CD4-positive, CD25-positive, alpha-beta regulatory T cell (primary cell): ENCODE data around the gene OR5M11. TPM values are rescaled to one million over a fixed set of nuclear protein-coding genes. Genes with fewer than 3 reads are reported as not detected.

Experiments used
- ATAC-seq, 2 donors: fragments of 150-1000 bp; cut with Tn5 transposase; one replicate each; pipeline ENCODE4 v1.10.0; 2021; ENCODE audit warnings: low read depth in 2 of 2, moderate number of reproducible peaks in 2 of 2, moderate library complexity in 1 of 2
- DNase-seq, 3 donors: peaks; one replicate each; pipeline versions ENCODE4 v3.0.0 to v3.0.0-alpha.2; 2012 to 2022; ENCODE audit warnings: mixed read lengths in 1 of 3
- H3K27ac ChIP-seq: one replicate; pipeline ENCODE4 v1.7.0; 2013; ENCODE audit warnings: mild to moderate bottlenecking, low read length; ENCODE audit not compliant: insufficient read depth, poor library complexity, severe bottlenecking
- H3K27me3 ChIP-seq: one replicate; pipeline ENCODE4 v1.7.0; 2013; ENCODE audit warnings: low read length; ENCODE audit not compliant: control insufficient read depth, insufficient read depth
- H3K36me3 ChIP-seq: one replicate; pipeline ENCODE4 v1.7.0; 2013; ENCODE audit warnings: mild to moderate bottlenecking, low read length, moderate library complexity; ENCODE audit not compliant: control insufficient read depth, insufficient read depth
- H3K4me1 ChIP-seq: 2 replicates; pipeline ENCODE4 v1.7.0; 2013; ENCODE audit warnings: mild to moderate bottlenecking, low read length; ENCODE audit not compliant: insufficient read depth, control insufficient read depth, poor library complexity, severe bottlenecking
- H3K4me3 ChIP-seq: one replicate; pipeline ENCODE4 v1.7.0; 2013; ENCODE audit warnings: low read depth, mild to moderate bottlenecking, low read length, moderate library complexity
- H3K9me3 ChIP-seq, 2 experiments: 1 replicate in 1 of 2; 2 replicates in 1 of 2; pipeline ENCODE4 v1.7.0; 2013; ENCODE audit warnings: low read length in 2 of 2, mild to moderate bottlenecking in 1 of 2, moderate library complexity in 1 of 2; ENCODE audit not compliant: control insufficient read depth in 2 of 2
- H3K27ac Mint-ChIP-seq, 3 donors: one replicate each; pipeline ENCODE4 v1.8.0; 2020 to 2022; ENCODE audit warnings: mild to moderate bottlenecking in 3 of 3, mixed read lengths in 3 of 3, moderate library complexity in 2 of 3
- H3K27me3 Mint-ChIP-seq: one replicate; pipeline ENCODE4 v1.8.0; 2022; ENCODE audit warnings: mild to moderate bottlenecking, mixed read lengths
- H3K36me3 Mint-ChIP-seq: one replicate; pipeline ENCODE4 v1.8.0; 2020; ENCODE audit warnings: mixed read lengths
- H3K4me1 Mint-ChIP-seq, 4 donors: one replicate each; pipeline ENCODE4 v1.8.0; 2020 to 2022; ENCODE audit warnings: mixed read lengths in 4 of 4, mild to moderate bottlenecking in 1 of 4
- H3K4me3 Mint-ChIP-seq, 4 donors: one replicate each; pipeline ENCODE4 v1.8.0; 2020 to 2022; ENCODE audit warnings: mild to moderate bottlenecking in 4 of 4, mixed read lengths in 4 of 4, moderate library complexity in 3 of 4
- H3K9me3 Mint-ChIP-seq, 7 donors: one replicate each; pipeline ENCODE4 v1.8.0; 2020 to 2022; ENCODE audit warnings: mixed read lengths in 7 of 7, mild to moderate bottlenecking in 3 of 7, moderate library complexity in 2 of 7
- polyA plus RNA-seq, 4 donors: library from polyadenylated mRNA; unstranded; fragments of 300-500 nt; fragmentation: Illumina TruSeq; gene quantifications; one replicate each; pipeline ENCODE4 v1.2.3, GENCODE V29; 2021
- total RNA-seq: library from RNA; stranded (reverse); gene quantifications from one replicate; pipeline ENCODE4 v1.2.3, GENCODE V29; 2022

Gene OR5M11
- total and polyA plus RNA-seq, 5 donors from 2014 or later, result not detected

- Mint-ChIP-seq H3K9me3 (peaks cover 0 to 27% (median 2%) of the 10 kb centered on the region in 7 donors), H3K27ac (no peak overlapping the region), H3K4me3 (no peak overlapping the region), H3K27me3 (no peaks in the 10 kb centered on the region), H3K4me1 (no peaks in the 10 kb centered on the region), H3K36me3 (no peaks in the 10 kb centered on the region)
- Histone ChIP-seq H3K27me3 (no peaks in the 10 kb centered on the region), H3K9me3 (no peaks in the 10 kb centered on the region), H3K4me1 (no peaks in the 10 kb centered on the region), H3K36me3 (no peaks in the 10 kb centered on the region), H3K27ac (no peak overlapping the region), H3K4me3 (no peak overlapping the region)
- ATAC-seq (no peak), DNase-seq (no peak)
These were observed 9.9 kb downstream of the OR5M11 start for GRCh38 chr11:56533054-56533740.

DNA sequence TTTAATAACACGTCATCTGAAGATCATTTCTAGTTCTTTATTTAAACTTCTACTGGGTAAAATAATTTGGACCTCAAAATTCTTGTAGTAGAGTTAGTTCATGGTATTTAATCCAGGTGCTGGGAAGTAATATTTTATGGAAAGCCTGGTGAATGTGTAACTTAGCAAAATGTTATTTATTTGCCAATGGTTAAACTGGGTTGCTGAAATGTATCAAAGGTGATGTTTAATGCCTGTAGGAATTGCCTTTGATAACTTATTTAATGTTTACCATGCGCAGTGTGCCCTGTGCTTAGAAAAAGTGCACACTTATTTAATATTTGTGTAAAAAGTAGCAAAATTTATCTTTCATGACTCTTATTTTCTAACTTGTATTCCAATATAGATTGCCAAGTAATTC, 11.2 kb downstream of the OR5M11 start:
- no peaks in the 10 kb centered on the region for H3K4me1 ChIP-seq
- DNase-seq, result no peak

GRCh38 chr11:56522008-56522407, 21.0 kb downstream of the OR5M11 start:
- peaks cover 4 to 14% (median 11%) of the 10 kb centered on the region in 7 donors for H3K9me3 Mint-ChIP-seq
- no peaks in the 10 kb centered on the region for H3K36me3 Mint-ChIP-seq
- no peak overlapping the region for H3K4me3 Mint-ChIP-seq
- H3K4me3 ChIP-seq, result no peak overlapping the region
- H3K4me1 Mint-ChIP-seq, result no peaks in the 10 kb centered on the region
- no peak overlapping the region for H3K27ac Mint-ChIP-seq
- no peaks in the 10 kb centered on the region for H3K27me3 Mint-ChIP-seq
- no peak for DNase-seq
- peaks cover 2 to 4% of the 10 kb centered on the region in 2 experiments for H3K9me3 ChIP-seq
- no peaks in the 10 kb centered on the region for H3K36me3 ChIP-seq
- no peak overlapping the region for H3K27ac ChIP-seq
- no peak for ATAC-seq
- H3K27me3 ChIP-seq, result no peaks in the 10 kb centered on the region
- no peaks in the 10 kb centered on the region for H3K4me1 ChIP-seq

More for the DNA sequence above, 11.2 kb downstream of the OR5M11 start:
- no peaks in the 10 kb centered on the region for H3K36me3 ChIP-seq
- no peak overlapping the region for H3K27ac Mint-ChIP-seq
- no peaks in the 10 kb centered on the region for H3K4me1 Mint-ChIP-seq
- no peak overlapping the region for H3K4me3 ChIP-seq
- H3K4me3 Mint-ChIP-seq, result no peak overlapping the region
- H3K27ac ChIP-seq, result no peak overlapping the region
- no peak for ATAC-seq
- no peaks in the 10 kb centered on the region for H3K27me3 ChIP-seq
- no peaks in the 10 kb centered on the region for H3K9me3 ChIP-seq
- H3K27me3 Mint-ChIP-seq, result no peaks in the 10 kb centered on the region
- peaks cover 0 to 21% (median 2%) of the 10 kb centered on the region in 7 donors for H3K9me3 Mint-ChIP-seq
- H3K36me3 Mint-ChIP-seq, result no peaks in the 10 kb centered on the region

GRCh38 chr11:56513280-56513679, 29.8 kb downstream of the OR5M11 start:
- Histone ChIP-seq H3K36me3 (no peaks in the 10 kb centered on the region), H3K27ac (no peak overlapping the region), H3K4me3 (no peak overlapping the region), H3K27me3 (no peaks in the 10 kb centered on the region), H3K9me3 (no peaks in the 10 kb centered on the region), H3K4me1 (no peaks in the 10 kb centered on the region)
- Mint-ChIP-seq H3K9me3 (peaks cover 3 to 26% (median 7%) of the 10 kb centered on the region in 7 donors), H3K36me3 (no peaks in the 10 kb centered on the region), H3K27me3 (no peaks in the 10 kb centered on the region), H3K4me3 (no peak overlapping the region), H3K27ac (no peak overlapping the region), H3K4me1 (no peaks in the 10 kb centered on the region)
- no peak for ATAC-seq
- no peak for DNase-seq

- H3K27me3 Mint-ChIP-seq, result no peaks in the 10 kb centered on the region
- no peaks in the 10 kb centered on the region for H3K4me1 Mint-ChIP-seq
- no peak overlapping the region for H3K27ac Mint-ChIP-seq
- Histone ChIP-seq H3K4me3 (no peak overlapping the region), H3K9me3 (no peaks in the 10 kb centered on the region), H3K27ac (no peak overlapping the region), H3K36me3 (no peaks in the 10 kb centered on the region), H3K4me1 (no peaks in the 10 kb centered on the region), H3K27me3 (no peaks in the 10 kb centered on the region)
- DNase-seq (no peak), ATAC-seq (no peak)
- no peak overlapping the region for H3K4me3 Mint-ChIP-seq
- peaks cover 0 to 24% (median 5%) of the 10 kb centered on the region in 7 donors for H3K9me3 Mint-ChIP-seq
- no peaks in the 10 kb centered on the region for H3K36me3 Mint-ChIP-seq
These were observed 33.6 kb downstream of the OR5M11 start for GRCh38 chr11:56509439-56509838.

DNA sequence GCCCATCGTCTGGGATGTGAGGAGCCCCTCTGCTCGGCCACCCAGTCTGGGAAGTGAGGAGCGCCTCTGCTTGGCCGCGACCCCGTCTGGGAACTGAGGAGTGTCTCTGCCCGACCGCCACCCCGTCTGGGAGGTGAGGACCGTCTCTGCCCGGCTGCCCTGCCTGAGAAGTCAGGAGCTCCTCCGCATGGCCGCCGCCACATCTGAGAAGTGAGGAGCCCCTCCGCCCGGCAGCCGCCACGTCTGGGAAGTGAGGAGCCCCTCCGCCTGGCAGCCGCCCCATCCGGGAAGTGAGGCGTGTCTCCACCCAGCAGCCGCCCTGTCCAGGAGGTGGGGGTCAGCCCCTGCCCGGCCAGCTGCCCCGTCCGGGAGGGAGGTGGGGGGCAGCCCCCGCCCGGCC, 46.0 kb downstream of the OR5M11 start:
- H3K27me3 ChIP-seq, result no peaks in the 10 kb centered on the region
- H3K4me1 ChIP-seq, result no peaks in the 10 kb centered on the region
- Mint-ChIP-seq H3K4me3 (no peak overlapping the region), H3K27me3 (no peaks in the 10 kb centered on the region), H3K36me3 (no peaks in the 10 kb centered on the region), H3K27ac (no peak overlapping the region), H3K9me3 (peaks cover 6 to 14% (median 9%) of the 10 kb centered on the region in 7 donors), H3K4me1 (no peaks in the 10 kb centered on the region)
- H3K27ac ChIP-seq, result no peak overlapping the region
- DNase-seq (no peak), ATAC-seq (no peak)
- H3K36me3 ChIP-seq, result no peaks in the 10 kb centered on the region
- peaks cover 0 to 2% of the 10 kb centered on the region in 2 experiments for H3K9me3 ChIP-seq
- H3K4me3 ChIP-seq, result no peak overlapping the region

- Mint-ChIP-seq H3K4me1 (no peaks in the 10 kb centered on the region), H3K4me3 (no peak overlapping the region), H3K9me3 (peaks cover 3 to 11% (median 9%) of the 10 kb centered on the region in 7 donors), H3K36me3 (no peaks in the 10 kb centered on the region), H3K27ac (no peak overlapping the region), H3K27me3 (no peaks in the 10 kb centered on the region)
- no peaks in the 10 kb centered on the region for H3K4me1 ChIP-seq
- H3K27me3 ChIP-seq, result no peaks in the 10 kb centered on the region
- no peak overlapping the region for H3K27ac ChIP-seq
- H3K4me3 ChIP-seq, result no peak overlapping the region
- DNase-seq (no peak), ATAC-seq (no peak)
- no peaks in the 10 kb centered on the region for H3K36me3 ChIP-seq
- H3K9me3 ChIP-seq, result peaks cover 0 to 2% of the 10 kb centered on the region in 2 experiments
These were observed 47.9 kb downstream of the OR5M11 start for GRCh38 chr11:56495117-56495516.
